SU-DHL-6 (cell line): ENCODE results near the gene FIGNL2.

Experiments
- CTCF ChIP-seq: fragments of 200-600 bp; sonication (generic); IDR thresholded peaks from one replicate; pipeline ENCODE4 v1.5.1; 2017; ENCODE audit warnings: antibody characterized with exemption, mild to moderate bottlenecking, low read length, moderate library complexity; ENCODE audit not compliant: insufficient read depth, poor library complexity, severe bottlenecking
- EZH2phosphoT487 ChIP-seq: fragments of 200-600 bp; sonication (generic), shearing (Covaris generic); conservative IDR thresholded peaks from 2 replicates; pipeline ENCODE4 v1.6.1; 2018; ENCODE audit warnings: mild to moderate bottlenecking, antibody characterized with exemption, low read length, moderate library complexity, mixed read lengths

DNA sequence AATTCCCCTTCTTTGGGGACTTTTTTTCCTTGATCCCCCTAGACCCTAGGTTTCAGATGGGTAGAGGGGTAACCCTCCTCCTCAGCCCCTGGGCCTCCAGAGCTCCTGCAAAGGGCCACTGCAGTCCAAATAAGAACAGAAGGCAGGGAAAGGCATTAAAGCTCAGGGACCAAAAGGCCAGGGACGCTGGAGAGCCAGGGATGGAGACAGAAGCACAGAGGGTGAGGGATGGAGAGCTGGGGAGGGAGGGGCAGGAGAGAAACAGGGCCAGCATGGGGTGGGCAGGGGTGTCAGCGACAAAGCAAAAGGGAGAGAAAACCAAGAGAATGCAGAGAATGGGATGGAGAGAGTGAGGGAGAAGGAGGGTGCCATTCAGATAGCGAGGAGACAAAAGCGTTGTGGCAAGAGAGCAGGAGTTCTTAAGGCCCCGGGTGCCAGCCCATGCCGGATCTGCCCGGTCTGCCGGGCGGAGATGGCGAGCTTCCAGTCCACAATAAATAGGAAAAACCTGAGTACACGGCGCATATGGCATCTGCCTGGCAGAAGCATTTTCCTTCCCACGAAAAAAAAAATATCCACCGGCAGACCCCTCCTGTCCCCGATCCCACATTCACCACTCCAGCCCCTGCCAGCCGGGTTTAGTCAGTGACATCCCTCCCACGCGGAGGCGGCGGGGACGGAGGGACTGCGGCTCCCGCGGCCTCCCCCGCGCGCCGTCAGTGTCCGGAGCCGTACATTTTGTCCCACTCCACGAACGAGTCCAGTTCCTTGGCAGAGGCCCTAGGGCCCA is 28.6 kb downstream of the FIGNL2 start:
- no peak for TF ChIP-seq EZH2phosphoT487
- no peak for TF ChIP-seq CTCF
